GM13976 (cell line): Measurements from ENCODE around the gene TPD52L1.

Experiments
- DNase-seq: peaks from one replicate; pipeline ENCODE4 v3.0.0; 2012; ENCODE audit warnings: low spot score
- CTCF ChIP-seq: IDR thresholded peaks from 2 replicates; pipeline ENCODE4 v1.5.1; 2012; ENCODE audit warnings: borderline replicate concordance, mild to moderate bottlenecking; ENCODE audit not compliant: insufficient read depth; ENCODE audit errors: extremely low read depth, missing control alignments, control extremely low read depth
- in situ Hi-C: fragments of 300-500 bp; cut with MboI; formaldehyde crosslinking; loops from one replicate; pipeline ENCODE4 v1.12.0; 2022; ENCODE audit warnings: low sequenced_read_pairs, mixed read lengths, inconsistent platforms; ENCODE audit not compliant: unreplicated experiment

Gene TPD52L1

GRCh38 chr6:125312950-125313349 lies 159.4 kb downstream of the TPD52L1 start:
- DNase-seq, result no peak
- in situ Hi-C loops, result loop anchor here (5.0 to 10.0 kb wide), 3 partner anchors 192 to 662 kb away; no protein-coding TSS in a partner anchor
- TF ChIP-seq CTCF, result no peak
